NCI-H2171 treated with DMSO at 0.1 percent for 48 hours (cell line): ENCODE results near the gene NFATC3.

Experiments used
- DNase-seq: peaks from one replicate; lab custom pipeline; 2025; lab: John Stamatoyannopoulos, UW

The NFATC3 gene

DNA sequence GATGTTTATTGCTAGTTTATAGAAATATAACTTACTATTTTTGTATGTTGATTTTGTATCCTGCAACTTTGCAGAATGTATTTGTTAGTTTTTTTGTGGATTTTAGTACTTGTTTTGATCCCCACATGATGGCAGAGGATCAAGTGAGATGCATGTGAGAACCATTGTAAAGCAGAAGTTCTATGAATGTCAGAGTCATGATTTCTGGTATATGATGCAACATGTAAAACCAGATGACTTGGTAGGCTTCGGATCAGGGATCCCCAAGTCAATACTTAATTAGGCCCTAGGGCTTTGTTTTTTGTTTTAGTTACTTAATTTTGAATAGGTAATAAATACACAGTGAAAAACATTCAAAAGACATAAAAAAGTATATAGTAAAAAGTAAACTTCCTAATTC is 104.9 kb downstream of the NFATC3 start:
- no peak for DNase-seq

DNA sequence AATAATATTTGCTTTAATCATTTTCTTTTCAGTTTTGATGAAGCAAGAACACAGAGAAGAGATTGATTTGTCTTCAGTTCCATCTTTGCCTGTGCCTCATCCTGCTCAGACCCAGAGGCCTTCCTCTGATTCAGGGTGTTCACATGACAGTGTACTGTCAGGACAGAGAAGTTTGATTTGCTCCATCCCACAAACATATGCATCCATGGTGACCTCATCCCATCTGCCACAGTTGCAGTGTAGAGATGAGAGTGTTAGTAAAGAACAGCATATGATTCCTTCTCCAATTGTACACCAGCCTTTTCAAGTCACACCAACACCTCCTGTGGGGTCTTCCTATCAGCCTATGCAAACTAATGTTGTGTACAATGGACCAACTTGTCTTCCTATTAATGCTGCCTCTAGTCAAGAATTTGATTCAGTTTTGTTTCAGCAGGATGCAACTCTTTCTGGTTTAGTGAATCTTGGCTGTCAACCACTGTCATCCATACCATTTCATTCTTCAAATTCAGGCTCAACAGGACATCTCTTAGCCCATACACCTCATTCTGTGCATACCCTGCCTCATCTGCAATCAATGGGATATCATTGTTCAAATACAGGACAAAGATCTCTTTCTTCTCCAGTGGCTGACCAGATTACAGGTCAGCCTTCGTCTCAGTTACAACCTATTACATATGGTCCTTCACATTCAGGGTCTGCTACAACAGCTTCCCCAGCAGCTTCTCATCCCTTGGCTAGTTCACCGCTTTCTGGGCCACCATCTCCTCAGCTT is 105.8 kb downstream of the NFATC3 start:
- DNase-seq, result no peak

DNA sequence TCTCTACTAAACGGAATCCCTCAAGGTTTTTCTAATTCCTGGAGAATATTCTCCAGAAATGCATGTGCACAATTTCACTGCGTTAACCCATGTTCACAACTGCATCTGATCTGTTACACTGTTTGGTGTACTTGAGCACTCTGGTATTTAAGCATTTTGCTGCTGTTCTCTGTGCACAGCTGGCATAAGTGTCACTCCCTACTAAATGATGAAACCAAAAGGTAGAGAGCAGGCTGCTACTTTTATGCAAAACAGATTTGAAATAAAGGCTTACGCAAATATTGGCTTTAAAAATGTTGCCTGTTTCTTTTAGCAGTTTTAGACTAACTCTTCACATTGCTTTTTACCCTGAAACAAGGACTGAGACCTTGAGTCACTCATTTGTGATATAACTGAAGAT is 109.1 kb downstream of the NFATC3 start:
- no peak for DNase-seq

DNA sequence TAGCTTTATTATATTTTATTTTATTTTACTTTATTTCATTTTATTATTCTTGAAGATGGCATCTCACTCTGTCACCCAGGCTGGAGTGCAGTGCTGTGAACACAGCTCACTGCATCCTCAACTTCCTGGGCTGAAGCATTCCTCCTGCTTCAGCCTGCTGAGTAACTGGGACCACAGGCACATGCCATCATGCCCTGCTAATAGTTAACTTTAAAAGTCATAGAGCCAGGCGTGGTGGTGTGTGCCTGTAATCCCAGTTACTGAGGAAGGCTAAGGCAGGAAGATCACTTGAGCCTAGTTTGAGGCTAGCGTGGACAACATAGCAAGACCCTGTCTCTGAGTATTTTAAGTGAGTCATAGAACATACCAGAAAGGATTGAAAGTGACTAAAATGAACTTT is 112.1 kb downstream of the NFATC3 start:
- DNase-seq, result no peak

DNA sequence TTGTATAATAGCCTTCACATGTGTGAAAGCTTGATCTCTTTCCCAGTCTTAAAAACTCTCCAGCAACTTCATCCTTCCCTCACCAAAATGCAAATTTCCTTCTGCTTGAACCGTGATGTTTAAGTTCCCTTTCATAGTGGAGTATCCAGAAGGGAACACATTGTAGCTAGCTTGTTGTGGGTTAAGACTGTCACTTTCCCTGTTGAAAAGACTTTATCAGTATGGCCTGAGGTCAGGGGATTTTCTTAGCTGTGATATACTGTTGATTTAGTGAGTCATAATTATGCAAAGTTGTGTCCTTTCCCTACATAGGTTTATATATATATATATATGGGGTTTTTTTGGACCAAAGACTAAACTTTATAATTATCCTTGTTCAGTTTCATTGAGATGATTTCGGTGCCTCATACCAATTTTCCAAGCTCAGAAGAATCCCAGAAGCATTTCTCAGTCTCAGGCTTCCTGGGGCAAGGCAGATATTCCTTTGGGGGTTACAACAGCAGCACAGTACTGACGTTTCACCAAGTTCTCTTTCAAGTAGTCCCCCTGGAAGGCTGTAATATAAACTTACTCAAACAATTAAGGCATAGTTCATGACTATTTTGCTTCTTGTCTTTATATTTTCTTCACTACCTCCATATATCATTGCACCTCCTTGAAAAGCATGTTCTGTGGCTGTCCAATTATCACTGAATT is 115.1 kb downstream of the NFATC3 start:
- no peak for DNase-seq

DNA sequence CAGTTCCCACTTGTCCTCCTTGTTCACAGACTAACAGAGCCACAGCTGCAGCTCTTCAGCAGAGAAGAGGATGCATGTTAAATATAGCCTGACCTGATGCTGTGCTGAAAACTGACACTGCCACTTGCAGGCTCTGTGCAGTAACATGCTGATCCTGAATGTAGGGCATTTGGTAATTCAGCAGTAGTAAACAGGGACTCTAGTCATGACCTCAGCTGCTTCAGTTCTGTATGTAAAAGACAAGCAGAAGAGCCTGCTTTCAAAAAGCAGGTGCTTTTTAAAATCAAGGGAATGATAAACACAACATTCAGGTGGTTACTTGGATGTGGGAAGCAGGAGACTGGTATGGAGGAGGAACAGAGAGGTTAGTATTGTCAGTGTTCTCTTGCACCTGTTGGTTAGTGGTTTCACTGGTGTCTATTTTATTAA is 116.9 kb downstream of the NFATC3 start:
- DNase-seq, result peak; percentile 84

DNA sequence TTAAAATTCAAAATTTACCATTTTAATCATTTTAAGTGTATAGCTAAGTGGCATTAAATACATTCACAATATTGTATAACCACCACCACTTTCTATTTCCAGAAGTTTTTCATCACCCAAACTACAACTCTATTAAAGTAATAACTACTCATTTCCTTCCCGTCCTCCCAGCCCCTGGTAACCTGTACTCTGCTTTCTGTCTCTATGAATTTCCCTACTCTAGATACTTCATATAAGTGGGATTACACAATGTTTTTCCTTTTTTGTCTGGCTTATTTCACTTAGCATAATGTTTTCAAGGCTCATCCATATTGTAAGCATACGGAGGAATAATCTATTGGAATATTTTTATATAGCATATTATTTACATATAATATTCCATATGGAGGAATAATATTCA is 121.1 kb downstream of the NFATC3 start:
- DNase-seq, result no peak

DNA sequence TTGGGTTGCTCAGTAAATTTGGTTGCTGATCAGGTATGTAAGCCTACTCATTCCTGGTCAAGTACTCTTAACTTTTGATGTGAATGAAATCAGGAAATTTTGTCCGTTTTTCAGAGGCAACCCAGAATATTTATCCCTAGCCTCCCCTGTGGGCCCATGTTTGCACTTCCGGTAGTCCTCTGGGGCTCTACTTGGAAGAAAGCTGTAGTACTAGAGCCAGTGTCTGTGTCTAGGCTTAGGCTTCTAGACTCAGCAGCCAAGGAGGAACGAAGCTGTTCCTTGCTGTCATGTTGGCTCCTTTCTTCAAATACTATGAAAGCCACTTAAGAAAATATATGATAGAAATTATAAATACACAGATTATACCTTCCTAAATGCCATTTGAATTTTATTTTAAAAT is 129.6 kb downstream of the NFATC3 start:
- no peak for DNase-seq

DNA sequence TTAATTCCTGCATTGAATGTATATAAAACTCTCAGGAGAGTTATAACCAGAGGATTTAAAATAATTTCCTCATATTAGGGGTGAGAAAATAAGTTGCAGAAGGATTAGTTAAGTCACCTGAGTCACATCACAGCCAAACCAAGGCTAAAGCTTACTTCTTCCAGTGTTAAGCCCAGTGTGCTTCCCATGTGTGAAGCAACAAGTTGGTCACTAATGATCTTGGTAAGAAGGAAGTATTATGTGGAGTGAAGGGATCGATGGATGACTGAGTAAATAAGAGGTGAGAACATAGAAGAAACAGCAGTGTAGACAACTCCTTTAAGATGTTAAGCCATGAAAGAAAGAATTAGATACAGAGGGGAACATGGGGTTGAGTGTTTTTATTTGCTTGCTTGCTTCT is 130.1 kb downstream of the NFATC3 start:
- no peak for DNase-seq

DNA sequence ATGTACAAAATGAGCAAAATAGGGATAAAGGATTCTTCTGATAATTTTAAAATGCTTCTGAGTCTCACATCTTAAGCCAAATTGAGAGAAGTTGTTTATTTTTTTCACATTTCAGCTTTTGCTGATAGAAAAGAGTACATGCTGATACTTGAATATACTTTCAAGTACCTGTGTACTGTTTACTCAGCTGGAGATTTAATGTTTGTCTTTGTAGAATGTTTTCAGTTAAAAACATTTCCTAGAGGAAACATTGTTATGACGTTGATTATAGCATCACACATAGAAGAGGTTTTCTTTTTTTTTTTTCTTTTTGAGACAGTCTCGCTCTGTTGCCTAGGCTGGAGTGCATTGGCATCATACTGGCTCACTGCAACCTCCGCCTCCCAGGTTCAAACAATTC is 131.1 kb downstream of the NFATC3 start:
- DNase-seq, result no peak

DNA sequence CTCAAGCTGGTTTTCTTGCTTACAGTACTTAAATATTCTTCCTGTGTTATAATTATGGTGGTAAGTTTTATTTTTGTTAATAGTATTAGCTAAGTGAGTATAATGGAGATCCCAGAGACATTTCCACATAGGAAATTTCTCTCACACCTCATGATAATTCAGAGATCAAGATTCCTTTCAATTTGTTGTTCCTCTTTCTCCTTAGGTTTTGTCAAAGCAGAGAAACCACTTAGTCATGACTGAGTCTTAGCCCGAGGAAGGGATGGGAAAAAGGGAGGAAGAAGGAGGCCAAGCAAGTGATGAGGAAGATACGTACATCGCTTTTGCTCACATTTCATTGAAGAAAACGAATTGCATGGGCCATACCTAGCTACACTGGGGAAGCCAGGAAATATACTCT is 132.3 kb downstream of the NFATC3 start:
- DNase-seq, result no peak

DNA sequence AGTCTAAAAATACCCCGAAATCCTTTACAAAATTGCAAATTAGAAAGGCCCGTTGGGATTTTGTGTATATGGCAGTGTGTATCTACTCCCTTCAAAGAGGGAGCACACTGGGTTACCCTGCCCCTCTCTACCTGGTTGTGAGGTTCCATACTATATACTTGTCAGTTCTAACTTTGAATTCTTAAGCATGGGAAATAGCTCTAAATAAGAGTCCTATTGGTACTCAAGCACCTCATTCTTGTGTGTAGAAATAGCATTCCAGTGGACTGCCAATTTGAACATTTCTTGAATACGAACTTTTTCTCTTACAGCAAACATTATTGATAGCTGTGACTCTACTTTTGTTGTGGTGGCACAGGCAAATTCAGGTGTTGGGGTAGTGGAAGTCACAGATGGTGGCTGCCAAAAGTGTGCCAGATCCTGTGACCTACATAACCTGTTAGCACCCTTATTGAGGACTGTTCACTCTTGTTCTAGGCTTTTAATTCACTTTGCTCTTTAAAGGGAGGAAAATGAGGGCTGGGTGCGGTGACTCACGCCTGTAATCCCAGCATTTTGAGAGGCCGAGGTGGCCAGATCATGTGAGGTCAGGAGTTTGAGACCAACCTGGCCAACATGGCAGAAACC is 134.7 kb downstream of the NFATC3 start:
- DNase-seq, result no peak

DNA sequence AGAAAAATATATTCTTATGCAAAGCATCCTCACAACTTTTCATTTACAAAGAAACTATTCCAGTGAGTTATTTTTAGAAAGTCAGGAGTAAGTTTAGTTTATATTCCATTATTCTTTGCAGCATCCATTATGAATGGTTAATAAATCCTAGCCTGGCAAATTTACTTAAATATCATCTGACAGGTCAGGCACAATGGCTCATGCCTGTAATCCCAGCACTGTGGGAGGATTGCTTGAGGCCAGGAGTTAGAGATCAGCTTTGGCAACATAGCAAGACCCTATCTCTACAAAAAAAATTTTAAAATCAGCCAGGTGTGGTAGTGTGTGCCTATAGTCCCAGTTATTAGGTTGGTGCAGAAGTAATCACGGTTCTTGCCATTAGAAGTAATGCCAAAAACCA is 137.9 kb downstream of the NFATC3 start:
- no peak for DNase-seq

DNA sequence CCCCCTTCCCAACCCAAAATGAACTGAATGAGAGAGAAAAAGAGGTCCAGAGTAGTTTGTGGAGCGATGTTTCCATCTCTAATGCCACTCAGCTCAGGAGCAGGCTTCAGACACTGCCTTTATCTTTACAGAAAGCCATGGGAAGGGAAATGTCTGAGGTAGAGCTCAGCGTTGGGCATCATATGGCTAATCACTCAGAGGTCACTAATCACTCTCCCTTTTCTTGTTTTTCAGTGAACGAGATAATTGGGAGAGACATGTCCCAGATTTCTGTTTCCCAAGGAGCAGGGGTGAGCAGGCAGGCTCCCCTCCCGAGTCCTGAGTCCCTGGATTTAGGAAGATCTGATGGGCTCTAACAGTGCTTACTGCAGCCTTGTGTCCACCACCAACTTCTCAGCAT is 140.9 kb downstream of the NFATC3 start:
- DNase-seq, result no peak

DNA sequence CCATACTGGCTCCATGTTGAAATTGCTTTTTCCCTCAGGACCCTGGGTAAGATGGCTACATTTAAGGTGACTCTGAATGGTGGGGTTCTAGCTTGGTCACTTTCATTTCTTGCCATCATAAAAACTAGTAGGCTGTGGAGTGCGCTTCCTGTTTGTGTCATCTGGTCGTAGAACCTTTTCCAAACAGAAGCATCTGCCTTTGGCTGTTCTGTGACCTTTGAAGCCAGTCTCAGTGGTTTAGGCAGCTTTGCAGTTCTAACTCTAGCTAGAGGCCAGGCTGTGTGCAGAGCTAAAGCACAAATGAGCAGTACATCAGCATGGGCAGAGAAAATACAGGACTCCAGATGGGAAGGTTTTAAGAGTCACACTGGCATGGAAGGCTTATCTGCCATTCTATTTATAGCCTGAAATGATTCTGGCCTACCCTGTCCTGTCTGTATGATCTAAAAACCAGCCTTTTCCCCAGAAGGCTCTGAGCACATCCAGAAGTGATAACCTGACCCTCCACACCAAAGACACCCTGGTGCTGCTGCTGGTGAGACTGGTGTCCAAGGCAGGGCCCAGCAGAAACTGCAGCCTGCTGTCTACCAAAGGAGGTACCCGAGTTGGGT is 142.1 kb downstream of the NFATC3 start:
- DNase-seq, result no peak

DNA sequence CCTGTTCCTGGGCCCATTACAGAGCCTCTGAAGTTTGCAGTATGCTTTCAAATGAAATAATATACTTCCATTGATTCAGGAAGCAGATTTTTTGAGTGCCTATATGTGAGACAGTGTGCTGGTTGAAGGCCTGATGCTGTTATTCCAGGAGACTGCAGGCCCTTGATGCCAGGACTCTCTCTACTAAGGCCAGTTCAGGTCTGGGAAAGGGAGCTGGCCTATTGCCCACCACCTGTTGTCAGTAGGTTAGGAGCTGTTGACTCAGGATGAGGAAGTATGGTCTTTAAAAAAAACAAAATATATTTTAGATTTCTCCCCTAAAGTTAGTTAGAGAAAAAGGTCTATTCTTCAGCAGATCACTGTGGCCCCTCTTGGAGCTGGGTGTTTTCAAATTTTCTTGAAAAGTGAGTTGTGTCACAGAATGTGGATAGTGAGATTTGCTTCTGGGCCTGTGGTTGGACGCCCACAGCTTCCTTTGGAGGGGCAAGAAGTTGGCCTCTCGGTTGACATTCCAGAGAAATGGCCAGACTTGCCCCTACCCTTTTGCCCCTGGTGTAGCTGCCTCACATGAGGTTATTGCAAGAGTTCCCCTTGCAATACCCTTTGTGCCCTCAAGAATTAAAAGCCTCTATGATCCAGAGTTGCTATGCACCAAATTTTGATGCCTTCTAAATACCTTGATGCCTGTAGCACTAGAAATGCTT is 142.8 kb downstream of the NFATC3 start:
- DNase-seq, result no peak

DNA sequence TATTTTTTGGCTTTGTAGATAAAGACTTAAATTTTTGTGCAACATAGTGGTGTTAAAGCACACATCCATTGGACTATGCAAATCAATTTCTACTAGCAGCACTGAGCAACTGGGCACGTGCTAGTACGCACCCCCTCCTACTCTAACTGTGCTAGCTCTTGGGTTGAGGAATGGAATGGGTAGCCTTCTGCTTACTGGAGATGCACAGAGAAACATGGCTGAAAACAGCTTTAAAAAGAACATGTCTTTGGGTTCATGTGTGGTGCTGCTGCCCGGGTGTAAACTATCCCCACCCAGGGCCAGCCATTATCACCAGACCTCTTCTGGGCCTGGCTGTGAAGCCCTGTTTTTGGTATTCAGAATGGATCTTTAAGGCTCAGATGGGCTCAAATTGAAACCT is 143.5 kb downstream of the NFATC3 start:
- no peak for DNase-seq

DNA sequence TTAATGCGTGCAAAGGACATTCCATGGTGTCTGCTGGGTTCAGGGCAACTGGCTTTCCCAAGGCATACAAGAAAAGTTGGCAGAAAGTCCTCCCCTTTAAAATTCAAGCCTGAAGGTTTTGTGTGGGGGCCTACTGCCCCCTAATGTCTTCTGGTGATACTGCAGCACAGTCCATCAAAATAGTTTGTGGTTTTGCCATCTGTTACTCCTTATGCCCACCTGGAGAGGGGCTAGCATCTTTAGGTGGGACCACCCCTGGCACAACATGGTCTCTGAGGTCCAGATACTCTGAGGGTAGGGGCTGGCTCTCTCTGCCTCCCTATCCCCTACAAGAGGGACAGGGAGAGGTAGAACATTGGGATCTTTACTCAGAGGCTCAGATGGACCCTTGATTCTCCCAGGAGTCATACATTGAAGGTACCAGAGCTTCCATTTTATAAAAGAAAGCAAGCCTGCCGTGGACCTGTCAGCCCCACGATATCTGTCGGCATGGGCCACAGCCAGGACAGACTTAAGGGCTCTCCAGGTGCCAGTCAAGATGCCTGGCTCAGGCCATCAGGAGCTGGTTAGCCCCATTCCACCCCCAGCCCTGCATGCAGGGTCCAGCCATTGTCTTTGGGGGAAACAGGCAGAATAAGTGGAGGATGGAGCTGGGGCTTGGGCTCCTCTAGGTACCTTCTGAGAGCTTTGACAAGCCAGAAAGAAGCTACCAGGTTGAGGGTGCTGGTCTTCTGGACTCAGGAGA is 144.4 kb downstream of the NFATC3 start:
- peak; percentile 76 for DNase-seq

DNA sequence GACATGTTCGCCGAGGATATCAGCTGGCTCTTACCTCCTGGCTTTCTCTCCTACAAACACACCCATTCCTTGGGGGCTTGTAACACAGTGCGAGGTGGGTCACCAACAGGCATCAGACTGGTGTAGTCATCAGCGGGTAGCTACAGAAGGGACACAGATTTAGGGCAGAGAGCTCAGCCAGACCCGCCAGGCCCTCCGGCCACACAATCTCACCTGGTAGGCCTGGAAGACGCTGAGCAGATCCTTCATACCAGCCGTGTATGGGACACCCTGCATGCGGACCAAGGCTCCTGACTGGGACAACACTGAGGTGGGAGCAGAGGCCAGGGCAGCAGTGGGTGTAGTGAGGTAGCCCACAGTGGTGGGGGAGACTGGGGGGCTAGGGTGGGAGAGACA is 145.0 kb downstream of the NFATC3 start:
- DNase-seq, result no peak

DNA sequence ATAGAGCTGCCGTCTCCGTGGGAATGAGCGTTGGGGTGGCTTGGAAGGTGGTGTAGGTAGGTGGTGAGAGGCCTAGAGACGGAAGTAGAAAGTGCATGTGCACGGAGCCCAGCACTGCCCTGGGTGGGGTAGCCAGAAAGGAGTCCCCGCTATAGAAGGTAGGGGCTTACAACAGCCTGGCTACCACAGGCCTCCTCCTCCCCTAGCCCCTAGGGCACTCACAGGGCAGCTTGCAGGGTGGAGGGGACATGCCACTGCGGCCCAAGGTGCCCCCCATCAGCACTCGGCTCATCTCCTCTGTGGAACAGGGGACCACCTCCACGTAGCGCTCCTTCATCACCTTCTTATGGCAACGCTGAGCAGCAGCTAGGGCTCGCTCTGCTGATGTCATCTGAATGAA is 145.8 kb downstream of the NFATC3 start:
- DNase-seq, result no peak

DNA sequence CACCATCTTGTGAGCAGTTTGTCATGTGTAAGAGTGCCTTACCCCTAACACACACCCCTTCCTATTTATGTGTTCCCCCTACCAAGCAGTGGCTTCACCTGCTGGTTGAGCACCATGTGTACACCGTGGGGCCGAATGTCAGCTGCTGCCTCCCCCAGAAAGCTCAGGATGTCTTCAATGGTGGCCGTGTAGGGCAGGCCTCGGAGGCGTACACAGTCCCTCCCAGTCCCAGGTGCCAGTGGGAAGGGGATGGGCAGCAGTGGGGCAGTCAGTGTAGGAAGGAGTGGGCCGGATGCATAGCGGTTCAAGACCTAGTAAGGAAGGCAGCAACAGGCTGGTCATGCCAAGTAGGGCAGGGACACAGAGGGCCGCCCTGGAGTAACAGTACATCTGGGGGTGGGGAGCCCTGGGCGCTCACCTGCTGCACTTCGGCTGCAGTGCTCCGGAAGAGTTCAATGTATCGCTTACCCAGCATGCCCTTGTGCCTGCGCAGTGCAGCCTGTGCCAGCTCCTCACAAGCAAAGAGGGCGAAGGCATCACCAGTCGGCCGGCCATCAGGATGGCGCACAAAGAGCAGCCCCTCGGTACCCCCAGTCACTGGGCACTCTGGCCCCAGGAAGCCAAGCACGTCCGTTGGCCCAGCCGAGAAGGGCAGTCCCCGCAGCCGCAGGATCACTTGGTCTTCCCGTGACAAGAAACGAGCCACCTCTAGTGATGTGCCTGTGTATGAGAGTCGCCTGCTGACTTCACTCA is 146.4 kb downstream of the NFATC3 start:
- no peak for DNase-seq
